NCI-H2196 treated with DMSO at 0.1 percent for 48 hours (cell line): ENCODE results near the gene GARS1.
"Not testable (repeated sequence)": the region's sequence is repeated elsewhere in the genome, so short reads cannot be mapped to it uniquely, and the experiment has no call there.

Experiments
- DNase-seq: peaks from one replicate; lab custom pipeline; 2025; ENCODE audit not compliant: unreplicated experiment; lab: John Stamatoyannopoulos, UW

The GARS1 gene

GRCh38 chr7:30618961-30619360 is 24.3 kb downstream of the GARS1 start:
- no peak for DNase-seq

- no peak for DNase-seq
Measured at GRCh38 chr7:30625283-30625682, 30.6 kb downstream of the GARS1 start.

- DNase-seq: no peak
Measured at GRCh38 chr7:30627026-30627425, 32.3 kb downstream of the GARS1 start.

GRCh38 chr7:30630986-30631385 is 36.3 kb downstream of the GARS1 start:
- no peak for DNase-seq

GRCh38 chr7:30633223-30633622 is 38.5 kb downstream of the GARS1 start:
- DNase-seq: no peak

- no peak for DNase-seq
Measured at GRCh38 chr7:30634193-30634626, 39.5 kb downstream of the GARS1 start.

GRCh38 chr7:30634634-30635201 is 40.0 kb downstream of the GARS1 start:
- no peak for DNase-seq

GRCh38 chr7:30635798-30636197 is 41.1 kb downstream of the GARS1 start:
- DNase-seq: no peak

GRCh38 chr7:30642322-30642721 is 47.6 kb downstream of the GARS1 start:
- not testable (repeated sequence) for DNase-seq

GRCh38 chr7:30642789-30643188 is 48.1 kb downstream of the GARS1 start:
- no peak for DNase-seq

GRCh38 chr7:30644286-30644955 is 49.7 kb downstream of the GARS1 start:
- no peak for DNase-seq

GRCh38 chr7:30645661-30646060 is 51.0 kb downstream of the GARS1 start:
- DNase-seq: no peak

GRCh38 chr7:30646154-30646553 is 51.5 kb downstream of the GARS1 start:
- no peak for DNase-seq

GRCh38 chr7:30647589-30648364 is 53.1 kb downstream of the GARS1 start:
- DNase-seq: no peak

- no peak for DNase-seq
Measured at GRCh38 chr7:30648744-30649540, 54.3 kb downstream of the GARS1 start.

GRCh38 chr7:30649717-30650420 is 55.2 kb downstream of the GARS1 start:
- DNase-seq: no peak

- no peak for DNase-seq
Measured at GRCh38 chr7:30650421-30650808, 55.7 kb downstream of the GARS1 start.

GRCh38 chr7:30652132-30652531 is 57.5 kb downstream of the GARS1 start:
- DNase-seq: no peak

GRCh38 chr7:30652698-30653641 is 58.3 kb downstream of the GARS1 start:
- no peak for DNase-seq
